Smooth muscle cell (in vitro differentiated cells): ENCODE data around the gene POLR3B. TPM values are rescaled to one million over a fixed set of nuclear protein-coding genes. Genes with fewer than 3 reads are reported as not detected.

ENCODE experiments used
- DNase-seq: peaks from one replicate; lab custom pipeline; 2025; ENCODE audit not compliant: unreplicated experiment; lab: John Stamatoyannopoulos, UW
- H2AFZ ChIP-seq: fragments of 200-600 bp; sonication (generic); 2 replicates; pipeline ENCODE4 v1.6.0; 2016; ENCODE audit warnings: antibody characterized with exemption, low read depth, mild to moderate bottlenecking
- H3F3A ChIP-seq: fragments of 200-600 bp; sonication (generic); 2 replicates; pipeline ENCODE4 v1.6.0; 2017; ENCODE audit warnings: antibody characterized with exemption, low read depth
- H3K27ac ChIP-seq: fragments of 200-600 bp; sonication (generic); 2 replicates; pipeline ENCODE4 v1.5.1; 2016; ENCODE audit warnings: low read depth, mild to moderate bottlenecking
- H3K27me3 ChIP-seq: fragments of 200-600 bp; sonication (generic); 2 replicates; pipeline ENCODE4 v1.6.1; 2016; ENCODE audit warnings: low read depth, mild to moderate bottlenecking
- H3K36me3 ChIP-seq: fragments of 200-600 bp; sonication (generic); 2 replicates; pipeline ENCODE4 v1.5.1; 2016; ENCODE audit warnings: low read depth
- H3K4me1 ChIP-seq: fragments of 200-600 bp; sonication (generic); 2 replicates; pipeline ENCODE4 v1.5.1; 2016; ENCODE audit warnings: low read depth
- H3K4me2 ChIP-seq: fragments of 200-600 bp; sonication (generic); 2 replicates; pipeline ENCODE4 v1.6.0; 2016; ENCODE audit warnings: mild to moderate bottlenecking
- H3K4me3 ChIP-seq: fragments of 200-600 bp; sonication (generic); 2 replicates; pipeline ENCODE4 v1.5.1; 2016; ENCODE audit warnings: mild to moderate bottlenecking
- H3K79me2 ChIP-seq: fragments of 200-600 bp; sonication (generic); 2 replicates; pipeline ENCODE4 v1.6.0; 2016; ENCODE audit warnings: low read depth, mild to moderate bottlenecking
- H3K9ac ChIP-seq: fragments of 200-600 bp; sonication (generic); 2 replicates; pipeline ENCODE4 v1.6.0; 2016; ENCODE audit warnings: low read depth
- H3K9me3 ChIP-seq: fragments of 200-600 bp; sonication (generic); replicated peaks from 2 replicates; pipeline ENCODE4 v1.5.1; 2016; ENCODE audit warnings: low read depth
- H4K20me1 ChIP-seq: fragments of 200-600 bp; sonication (generic); 2 replicates; pipeline ENCODE4 v1.6.0; 2016; ENCODE audit warnings: low read depth
- WGBS: methylation state at CpG from one replicate; pipeline ENCODE4 v1.1.7; 2016; ENCODE audit warnings: low lambda C conversion rate; 5-methylcytosine and 5-hydroxymethylcytosine counted together
- polyA plus RNA-seq: library from polyadenylated mRNA; unstranded; fragments of >200 nt; fragmentation: Nextera tagmentation; extraction: Ambion mirVana; gene quantifications from 2 replicates; pipeline ENCODE4 v1.2.1, GENCODE V29; 2016
- total RNA-seq: library from RNA; depleted of rRNA; stranded (reverse); fragments of >200 nt; gene quantifications from 2 replicates; pipeline ENCODE4 v1.2.3, GENCODE V29; 2014
- TF ChIP-seq, protein P1 (sequence below): fragments of 200-600 bp; sonication (generic); IDR thresholded peaks from 2 replicates; pipeline ENCODE4 v1.5.1; 2017; ENCODE audit warnings: borderline replicate concordance, mild to moderate bottlenecking, antibody characterized with exemption; ENCODE audit not compliant: insufficient read depth, poor library complexity, severe bottlenecking

POLR3B gene
- total and polyA plus RNA-seq, 2 experiments from 2014 or later, result 7.3 to 7.5 TPM

GRCh38 chr12:106358396-106359241 lies 1.1 kb downstream of the POLR3B start:
- Histone ChIP-seq H3F3A (peaks cover 8% of the 10 kb centered on the region), H4K20me1 (no peaks in the 10 kb centered on the region), H3K27ac (peak overlapping the region; percentile 96), H3K36me3 (no peaks in the 10 kb centered on the region), H3K9me3 (no peaks in the 10 kb centered on the region), H2AFZ (peak overlapping the region; percentile 79), H3K4me3 (peak overlapping the region; percentile 80), H3K79me2 (peaks cover 15% of the 10 kb centered on the region), H3K9ac (peak overlapping the region; percentile 90), H3K4me1 (peaks cover 4% of the 10 kb centered on the region), H3K27me3 (no peaks in the 10 kb centered on the region), H3K4me2 (peak overlapping the region; percentile 88)
- no peak for DNase-seq
- TF ChIP-seq, protein P1, sequence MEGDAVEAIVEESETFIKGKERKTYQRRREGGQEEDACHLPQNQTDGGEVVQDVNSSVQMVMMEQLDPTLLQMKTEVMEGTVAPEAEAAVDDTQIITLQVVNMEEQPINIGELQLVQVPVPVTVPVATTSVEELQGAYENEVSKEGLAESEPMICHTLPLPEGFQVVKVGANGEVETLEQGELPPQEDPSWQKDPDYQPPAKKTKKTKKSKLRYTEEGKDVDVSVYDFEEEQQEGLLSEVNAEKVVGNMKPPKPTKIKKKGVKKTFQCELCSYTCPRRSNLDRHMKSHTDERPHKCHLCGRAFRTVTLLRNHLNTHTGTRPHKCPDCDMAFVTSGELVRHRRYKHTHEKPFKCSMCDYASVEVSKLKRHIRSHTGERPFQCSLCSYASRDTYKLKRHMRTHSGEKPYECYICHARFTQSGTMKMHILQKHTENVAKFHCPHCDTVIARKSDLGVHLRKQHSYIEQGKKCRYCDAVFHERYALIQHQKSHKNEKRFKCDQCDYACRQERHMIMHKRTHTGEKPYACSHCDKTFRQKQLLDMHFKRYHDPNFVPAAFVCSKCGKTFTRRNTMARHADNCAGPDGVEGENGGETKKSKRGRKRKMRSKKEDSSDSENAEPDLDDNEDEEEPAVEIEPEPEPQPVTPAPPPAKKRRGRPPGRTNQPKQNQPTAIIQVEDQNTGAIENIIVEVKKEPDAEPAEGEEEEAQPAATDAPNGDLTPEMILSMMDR, result no peak
- WGBS, result 24% methylated on average over 17 of the region's 17 CpGs

DNA sequence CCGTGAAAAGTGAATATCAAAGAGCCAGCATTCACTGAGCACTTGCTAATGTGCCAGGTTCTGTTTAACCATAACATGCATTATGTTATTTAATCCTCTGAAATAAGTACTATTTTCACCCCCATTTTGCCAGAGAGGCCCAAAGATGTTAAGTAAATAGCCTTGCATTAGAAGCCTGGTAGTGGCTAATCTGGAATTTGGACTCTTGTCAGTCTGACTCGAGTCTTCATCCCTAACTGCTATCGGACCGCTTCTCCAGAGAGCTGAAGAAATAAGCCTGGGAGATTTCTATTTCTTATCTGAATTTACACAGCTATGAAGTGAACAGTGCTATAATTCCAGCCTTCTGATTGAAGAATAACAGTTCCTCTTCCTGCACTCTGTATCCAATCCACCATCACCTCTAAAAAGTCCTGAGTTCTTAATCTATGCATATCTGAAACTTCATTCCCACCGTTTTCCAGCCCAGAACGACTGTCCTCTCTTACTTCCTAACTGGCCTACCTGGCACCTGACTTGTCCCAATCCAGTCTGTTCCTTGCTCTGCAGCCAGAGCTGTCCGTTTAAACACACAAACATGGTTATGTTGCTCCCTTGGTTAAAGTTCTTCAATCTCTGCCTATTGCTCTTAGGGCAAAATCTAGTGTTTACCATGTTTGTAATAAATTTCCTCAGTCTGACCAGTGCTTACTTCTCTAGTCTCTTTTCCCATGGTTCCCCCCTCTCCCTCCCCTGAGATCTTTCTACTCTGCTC lies 2.3 kb downstream of the POLR3B start:
- Histone ChIP-seq H3K27ac (peak overlapping the region; percentile 96), H3K36me3 (no peaks in the 10 kb centered on the region), H2AFZ (no peak overlapping the region), H3K27me3 (no peaks in the 10 kb centered on the region), H3K9ac (no peak overlapping the region), H3K9me3 (no peaks in the 10 kb centered on the region), H3F3A (peaks cover 8% of the 10 kb centered on the region), H3K79me2 (peaks cover 15% of the 10 kb centered on the region), H3K4me2 (peak overlapping the region; percentile 88), H3K4me1 (peaks cover 4% of the 10 kb centered on the region), H4K20me1 (no peaks in the 10 kb centered on the region), H3K4me3 (no peak overlapping the region)
- no peak for DNase-seq
- 31% methylated on average over 7 of the region's 7 CpGs for WGBS
- TF ChIP-seq, protein P1, result no peak

DNA sequence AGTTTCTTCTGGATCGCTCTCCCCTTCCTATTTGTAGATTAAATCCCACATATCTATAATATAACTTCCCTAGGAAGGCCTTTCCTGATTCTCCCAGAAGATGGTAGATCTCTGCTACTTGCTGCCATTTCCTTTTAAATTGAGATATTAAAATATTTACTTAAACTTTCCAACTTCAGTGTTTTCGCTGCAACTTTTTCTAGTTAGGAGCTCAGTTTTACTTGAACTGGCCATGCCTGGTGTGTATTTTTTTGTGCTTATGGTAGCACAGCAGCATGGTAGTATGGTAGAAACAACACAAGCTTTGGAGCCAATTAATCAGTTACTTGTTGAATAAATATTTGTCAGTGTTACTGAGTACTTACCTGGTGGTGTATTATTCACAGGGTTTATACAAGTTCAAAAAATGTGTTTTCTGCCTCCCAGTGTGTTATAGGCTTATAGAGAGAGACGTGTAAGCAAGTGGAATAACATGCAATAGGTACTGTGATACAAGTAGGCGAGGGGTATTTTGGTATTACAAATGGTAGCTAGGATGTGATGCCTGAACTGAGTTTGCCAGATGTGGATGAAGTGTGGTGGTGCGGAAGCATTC lies 2.9 kb downstream of the POLR3B start:
- Histone ChIP-seq H2AFZ (no peak overlapping the region), H3K4me1 (peaks cover 4% of the 10 kb centered on the region), H3K9me3 (no peaks in the 10 kb centered on the region), H3K36me3 (no peaks in the 10 kb centered on the region), H3K4me3 (no peak overlapping the region), H4K20me1 (no peaks in the 10 kb centered on the region), H3F3A (peaks cover 8% of the 10 kb centered on the region), H3K27me3 (no peaks in the 10 kb centered on the region), H3K9ac (no peak overlapping the region), H3K79me2 (peaks cover 15% of the 10 kb centered on the region), H3K4me2 (no peak overlapping the region), H3K27ac (no peak overlapping the region)
- no peak for DNase-seq
- TF ChIP-seq, protein P1, result no peak
- WGBS, result 99% methylated on average over 5 of the region's 5 CpGs
